GM12878 (cell line): ENCODE results near the gene SPATS1. TPM values are rescaled to one million over a fixed set of nuclear protein-coding genes. Genes with fewer than 3 reads are reported as not detected.

Source experiments
- ATAC-seq: fragments of 200-7000 bp; cut with Tn5 transposase; 3 replicates; pipeline ENCODE4 v1.9.1; 2020; ENCODE audit warnings: mild to moderate bottlenecking, moderate library complexity
- BruUV-seq: library from RNA; stranded (reverse); fragments of 400-500 nt; replicated peaks from 2 replicates; lab custom pipeline; 2021; lab: Mats Ljungman, UMichigan
- CTCF ChIA-PET: fragments of 300-600 bp; sonication (Branson Sonifier 250); formaldehyde crosslinking; extraction: SDS; loops from one replicate; lab custom pipeline; 2021; ENCODE audit warnings: inconsistent platforms; lab: Yijun Ruan, JAX
- POLR2A ChIA-PET: fragments of 350-600 bp; formaldehyde crosslinking; extraction: SDS; loops from one replicate; lab custom pipeline; 2021; ENCODE audit warnings: inconsistent platforms; lab: Charles Lee
- RAD21 ChIA-PET: fragments of 300-600 bp; sonication (Branson Sonifier 250); formaldehyde crosslinking; loops from one replicate; lab custom pipeline; 2023; ENCODE audit warnings: antibody characterized with exemption; ENCODE audit not compliant: unreplicated experiment; lab: Charles Lee
- SMC1A ChIA-PET: fragments of 300-600 bp; sonication (Branson Sonifier 250); formaldehyde crosslinking; loops from one replicate; lab custom pipeline; 2023; ENCODE audit not compliant: unreplicated experiment, uncharacterized antibody; lab: Charles Lee
- DNase-seq: peaks from one replicate; pipeline ENCODE4 v3.0.0-alpha.2; 2011; ENCODE audit warnings: low read depth, low spot score
- FAIRE-seq: peaks from 3 replicates; lab custom pipeline; 2011; peaks lifted over from hg19 to GRCh38; lab: Jason Lieb, UNC
- H2AFZ ChIP-seq: 2 replicates; pipeline ENCODE4 v1.6.0; 2011; ENCODE audit warnings: low read depth, low read length, control low read depth; ENCODE audit not compliant: control insufficient read depth
- H3K27ac ChIP-seq: 2 replicates; pipeline ENCODE4 v1.5.1; 2011; ENCODE audit warnings: control low read depth; ENCODE audit not compliant: control insufficient read depth, insufficient read depth
- H3K27me3 ChIP-seq, 2 experiments: replicated peaks in 1 of 2; 2 replicates each; pipeline versions ENCODE4 v1.6.0 to v1.6.1; 2011; ENCODE audit warnings: low read length in 1 of 2; ENCODE audit not compliant: control insufficient read depth in 2 of 2, insufficient read depth in 2 of 2
- H3K36me3 ChIP-seq, 2 experiments: 2 replicates each; pipeline ENCODE4 v1.5.1; 2011; ENCODE audit warnings: low read length in 1 of 2; ENCODE audit not compliant: control insufficient read depth in 2 of 2, insufficient read depth in 2 of 2
- H3K4me1 ChIP-seq: 2 replicates; pipeline ENCODE4 v1.6.1; 2011; ENCODE audit warnings: mild to moderate bottlenecking, low read length, moderate library complexity, mixed read lengths; ENCODE audit not compliant: control insufficient read depth, insufficient read depth
- H3K4me2 ChIP-seq: 2 replicates; pipeline ENCODE4 v1.6.0; 2011; ENCODE audit warnings: control low read depth; ENCODE audit not compliant: control insufficient read depth, insufficient read depth
- H3K4me3 ChIP-seq: fragments of 200-600 bp; sonication (generic); 2 replicates; pipeline ENCODE4 v1.5.1; 2016
- H3K79me2 ChIP-seq: 2 replicates; pipeline ENCODE4 v1.6.0; 2011; ENCODE audit warnings: low read length; ENCODE audit not compliant: control insufficient read depth, insufficient read depth
- H3K9ac ChIP-seq: 2 replicates; pipeline ENCODE4 v1.8.0; 2011; ENCODE audit warnings: low read length, control low read depth, mixed read lengths; ENCODE audit not compliant: control insufficient read depth, insufficient read depth
- H3K9me3 ChIP-seq: replicated peaks from 3 replicates; pipeline ENCODE4 v1.5.1; 2011; ENCODE audit warnings: mild to moderate bottlenecking, low read length; ENCODE audit not compliant: control insufficient read depth, insufficient read depth
- H4K20me1 ChIP-seq: 2 replicates; pipeline ENCODE4 v1.6.0; 2011; ENCODE audit not compliant: control insufficient read depth, insufficient read depth
- EED ChIP-seq: sonication (generic); IDR thresholded peaks from 2 replicates; pipeline ENCODE4 v1.6.1; 2016; ENCODE audit warnings: antibody characterized with exemption, low read depth
- HDAC2 ChIP-seq: fragments of 200-600 bp; sonication (generic); IDR thresholded peaks from 2 replicates; pipeline ENCODE4 v1.6.1; 2017
- MEF2B ChIP-seq: fragments of 450-650 bp; IDR thresholded peaks from 2 replicates; pipeline ENCODE4 v1.6.1; 2018; ENCODE audit warnings: mild to moderate bottlenecking, moderate library complexity; ENCODE audit not compliant: partially characterized antibody, poor library complexity, severe bottlenecking
- NFXL1 ChIP-seq: fragments of 450-650 bp; IDR thresholded peaks from 2 replicates; pipeline ENCODE4 v1.6.1; 2017; ENCODE audit warnings: antibody characterized with exemption, mild to moderate bottlenecking, borderline replicate concordance
- NR2C2 ChIP-seq: IDR thresholded peaks from 2 replicates; pipeline ENCODE4 v1.6.1; 2011; ENCODE audit warnings: borderline replicate concordance, low read depth; ENCODE audit not compliant: control insufficient read depth, insufficient read length
- POLR2A ChIP-seq: IDR thresholded peaks from 2 replicates; pipeline ENCODE4 v1.6.1; 2011; ENCODE audit warnings: low read depth, mild to moderate bottlenecking, low read length
- RB1 ChIP-seq: fragments of 450-650 bp; formaldehyde crosslinking; IDR thresholded peaks from 2 replicates; pipeline ENCODE4 v1.6.1; 2017; ENCODE audit warnings: mild to moderate bottlenecking, borderline replicate concordance
- TCF3 ChIP-seq: IDR thresholded peaks from 2 replicates; pipeline ENCODE4 v1.6.1; 2012; ENCODE audit warnings: low read depth, mild to moderate bottlenecking, low read length, borderline replicate concordance; ENCODE audit not compliant: insufficient read depth
- YBX1 ChIP-seq: fragments of 450-650 bp; IDR thresholded peaks from 2 replicates; pipeline ENCODE4 v1.6.1; 2016; ENCODE audit warnings: antibody characterized with exemption
- ZNF217 ChIP-seq: fragments of 450-650 bp; IDR thresholded peaks from 2 replicates; pipeline ENCODE4 v1.6.1; 2017; ENCODE audit warnings: antibody characterized with exemption, mild to moderate bottlenecking
- ZNF24 ChIP-seq: fragments of 450-650 bp; IDR thresholded peaks from 2 replicates; pipeline ENCODE4 v1.6.1; 2017; ENCODE audit warnings: antibody characterized with exemption, mild to moderate bottlenecking
- ZZZ3 ChIP-seq: IDR thresholded peaks from 2 replicates; pipeline ENCODE4 v1.6.1; 2011; ENCODE audit warnings: low read depth; ENCODE audit not compliant: control insufficient read depth, insufficient read length
- WGBS: methylation state at CpG from one replicate; pipeline ENCODE4 v1.1.6; 2016; ENCODE audit warnings: low lambda C conversion rate; ENCODE audit not compliant: insufficient replicate concordance, insufficient coverage; ENCODE audit errors: missing lambda C conversion rate; 5-methylcytosine and 5-hydroxymethylcytosine counted together
- in situ Hi-C: fragments of 300-500 bp; cut with MboI; formaldehyde crosslinking; loops from 9 replicates; pipeline ENCODE4 v1.14.3; 2018; ENCODE audit warnings: mixed read lengths
- intact Hi-C: fragments of 100-400 bp; cut with micrococcal nuclease; formaldehyde crosslinking; loops from one replicate; pipeline ENCODE4 v1.14.2; 2022; ENCODE audit not compliant: unreplicated experiment
- polyA plus RNA-seq, 11 experiments: library from polyadenylated mRNA; depleted of rRNA in 4 of 11; unstranded in 6 of 11; stranded (reverse) in 5 of 11; fragments of >200 nt; fragmentation: Nextera tagmentation in 4 of 11; fragmentation: Illumina TruSeq in 1 of 11; extraction: Ambion mirVana in 4 of 11; extraction: Trizol in 1 of 11; gene quantifications; 1 replicate in 1 of 11; 2 replicates in 10 of 11; pipeline versions ENCODE4 v1.2.1 to v1.2.3, GENCODE V29; 2011 to 2016; ENCODE audit warnings: inconsistent platforms in 2 of 11, missing spikeins in 2 of 11, low read depth in 1 of 11
- total RNA-seq, 4 experiments: library from RNA; depleted of rRNA in 3 of 4; stranded (reverse); fragments of >200 nt in 3 of 4; fragmentation: Illumina TruSeq in 1 of 4; extraction: Trizol in 1 of 4; gene quantifications; 2 replicates each; pipeline versions ENCODE4 v1.2.1 to v1.2.3, GENCODE V29; 2013 to 2021
- TF ChIP-seq, protein P1 (sequence below): fragments of 450-650 bp; IDR thresholded peaks from 2 replicates; pipeline ENCODE4 v1.6.1; 2017; ENCODE audit warnings: mild to moderate bottlenecking, moderate library complexity
- TF ChIP-seq, protein P2 (sequence below): fragments of 450-650 bp; IDR thresholded peaks from 2 replicates; pipeline ENCODE4 v1.6.1; 2017; ENCODE audit warnings: mild to moderate bottlenecking, low read depth, inconsistent platforms; ENCODE audit not compliant: poor library complexity, severe bottlenecking
- TF ChIP-seq, protein P3 (sequence below): fragments of 450-650 bp; formaldehyde crosslinking; IDR thresholded peaks from 2 replicates; pipeline ENCODE4 v1.4.0; 2020; ENCODE audit warnings: mild to moderate bottlenecking, moderate library complexity

SPATS1 gene
- total and polyA plus RNA-seq, 10 of the 15 experiments (the other 5 are each of a cell fraction or from before 2014, with no cell fraction given) = 0.12 TPM; not detected in 9

DNA sequence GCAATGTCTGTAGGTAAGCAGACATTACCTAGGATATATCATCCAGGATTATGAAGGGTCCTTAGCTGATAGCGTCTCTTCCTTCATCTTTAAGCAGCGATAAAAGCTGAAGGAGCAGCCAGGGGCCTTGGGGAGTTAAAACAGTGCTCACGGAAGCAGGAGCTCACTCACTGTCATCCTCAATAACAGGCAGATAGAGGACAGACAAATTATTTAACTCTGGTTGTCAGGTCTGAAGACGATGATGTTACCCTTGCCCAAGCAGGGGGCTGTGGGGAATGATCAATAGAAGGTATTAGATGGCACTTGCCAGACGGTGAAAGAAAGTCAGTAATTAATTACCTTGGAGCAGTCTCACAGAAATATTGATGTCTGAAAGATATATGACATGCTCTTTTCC, 12.6 kb upstream of the SPATS1 start:
- intact Hi-C loops (no loop called here), in situ Hi-C loops (no loop called here)
- POLR2A ChIA-PET = no interaction called here
- ATAC-seq = no peak
- no peak for DNase-seq
- H3K9ac ChIP-seq = no peak overlapping the region
- CTCF ChIA-PET = interaction anchor here (1.3 to 1.7 kb wide), 2 partner anchors 9 to 62 kb away, joined by 5 to 11 read pairs; no protein-coding TSS in a partner anchor
- no peak overlapping the region for H3K27ac ChIP-seq
- H3K27me3 ChIP-seq = peaks cover 0 to 8% of the 10 kb centered on the region in 2 experiments; a peak in 3 of 4 replicates
- H3K79me2 ChIP-seq = no peaks in the 10 kb centered on the region
- H3K4me2 ChIP-seq = no peak overlapping the region
- SMC1A ChIA-PET = no interaction called here
- no peak for FAIRE-seq
- no TSS peak for BruUV-seq
- no peaks in the 10 kb centered on the region for H3K36me3 ChIP-seq
- RAD21 ChIA-PET = no interaction called here
- 45% methylated on average over 5 of the region's 5 CpGs for WGBS
- H3K4me3 ChIP-seq = no peak overlapping the region
- no peaks in the 10 kb centered on the region for H3K9me3 ChIP-seq
- H3K4me1 ChIP-seq = no peaks in the 10 kb centered on the region
- no peaks in the 10 kb centered on the region for H4K20me1 ChIP-seq
- H2AFZ ChIP-seq = no peak overlapping the region
- TF ChIP-seq NFXL1 (no peak), ZNF24 (no peak), POLR2A (no peak), EED (no peak), MEF2B (no peak), TCF3 (no peak), RB1 (no peak), YBX1 (no peak), NR2C2 (no peak), ZNF217 (no peak), HDAC2 (no peak), ZZZ3 (no peak)
- TF ChIP-seq, protein P1, sequence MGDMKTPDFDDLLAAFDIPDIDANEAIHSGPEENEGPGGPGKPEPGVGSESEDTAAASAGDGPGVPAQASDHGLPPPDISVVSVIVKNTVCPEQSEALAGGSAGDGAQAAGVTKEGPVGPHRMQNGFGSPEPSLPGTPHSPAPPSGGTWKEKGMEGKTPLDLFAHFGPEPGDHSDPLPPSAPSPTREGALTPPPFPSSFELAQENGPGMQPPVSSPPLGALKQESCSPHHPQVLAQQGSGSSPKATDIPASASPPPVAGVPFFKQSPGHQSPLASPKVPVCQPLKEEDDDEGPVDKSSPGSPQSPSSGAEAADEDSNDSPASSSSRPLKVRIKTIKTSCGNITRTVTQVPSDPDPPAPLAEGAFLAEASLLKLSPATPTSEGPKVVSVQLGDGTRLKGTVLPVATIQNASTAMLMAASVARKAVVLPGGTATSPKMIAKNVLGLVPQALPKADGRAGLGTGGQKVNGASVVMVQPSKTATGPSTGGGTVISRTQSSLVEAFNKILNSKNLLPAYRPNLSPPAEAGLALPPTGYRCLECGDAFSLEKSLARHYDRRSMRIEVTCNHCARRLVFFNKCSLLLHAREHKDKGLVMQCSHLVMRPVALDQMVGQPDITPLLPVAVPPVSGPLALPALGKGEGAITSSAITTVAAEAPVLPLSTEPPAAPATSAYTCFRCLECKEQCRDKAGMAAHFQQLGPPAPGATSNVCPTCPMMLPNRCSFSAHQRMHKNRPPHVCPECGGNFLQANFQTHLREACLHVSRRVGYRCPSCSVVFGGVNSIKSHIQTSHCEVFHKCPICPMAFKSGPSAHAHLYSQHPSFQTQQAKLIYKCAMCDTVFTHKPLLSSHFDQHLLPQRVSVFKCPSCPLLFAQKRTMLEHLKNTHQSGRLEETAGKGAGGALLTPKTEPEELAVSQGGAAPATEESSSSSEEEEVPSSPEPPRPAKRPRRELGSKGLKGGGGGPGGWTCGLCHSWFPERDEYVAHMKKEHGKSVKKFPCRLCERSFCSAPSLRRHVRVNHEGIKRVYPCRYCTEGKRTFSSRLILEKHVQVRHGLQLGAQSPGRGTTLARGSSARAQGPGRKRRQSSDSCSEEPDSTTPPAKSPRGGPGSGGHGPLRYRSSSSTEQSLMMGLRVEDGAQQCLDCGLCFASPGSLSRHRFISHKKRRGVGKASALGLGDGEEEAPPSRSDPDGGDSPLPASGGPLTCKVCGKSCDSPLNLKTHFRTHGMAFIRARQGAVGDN = no peak
- TF ChIP-seq, protein P2, sequence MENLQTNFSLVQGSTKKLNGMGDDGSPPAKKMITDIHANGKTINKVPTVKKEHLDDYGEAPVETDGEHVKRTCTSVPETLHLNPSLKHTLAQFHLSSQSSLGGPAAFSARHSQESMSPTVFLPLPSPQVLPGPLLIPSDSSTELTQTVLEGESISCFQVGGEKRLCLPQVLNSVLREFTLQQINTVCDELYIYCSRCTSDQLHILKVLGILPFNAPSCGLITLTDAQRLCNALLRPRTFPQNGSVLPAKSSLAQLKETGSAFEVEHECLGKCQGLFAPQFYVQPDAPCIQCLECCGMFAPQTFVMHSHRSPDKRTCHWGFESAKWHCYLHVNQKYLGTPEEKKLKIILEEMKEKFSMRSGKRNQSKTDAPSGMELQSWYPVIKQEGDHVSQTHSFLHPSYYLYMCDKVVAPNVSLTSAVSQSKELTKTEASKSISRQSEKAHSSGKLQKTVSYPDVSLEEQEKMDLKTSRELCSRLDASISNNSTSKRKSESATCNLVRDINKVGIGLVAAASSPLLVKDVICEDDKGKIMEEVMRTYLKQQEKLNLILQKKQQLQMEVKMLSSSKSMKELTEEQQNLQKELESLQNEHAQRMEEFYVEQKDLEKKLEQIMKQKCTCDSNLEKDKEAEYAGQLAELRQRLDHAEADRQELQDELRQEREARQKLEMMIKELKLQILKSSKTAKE = no peak
- TF ChIP-seq, protein P3, sequence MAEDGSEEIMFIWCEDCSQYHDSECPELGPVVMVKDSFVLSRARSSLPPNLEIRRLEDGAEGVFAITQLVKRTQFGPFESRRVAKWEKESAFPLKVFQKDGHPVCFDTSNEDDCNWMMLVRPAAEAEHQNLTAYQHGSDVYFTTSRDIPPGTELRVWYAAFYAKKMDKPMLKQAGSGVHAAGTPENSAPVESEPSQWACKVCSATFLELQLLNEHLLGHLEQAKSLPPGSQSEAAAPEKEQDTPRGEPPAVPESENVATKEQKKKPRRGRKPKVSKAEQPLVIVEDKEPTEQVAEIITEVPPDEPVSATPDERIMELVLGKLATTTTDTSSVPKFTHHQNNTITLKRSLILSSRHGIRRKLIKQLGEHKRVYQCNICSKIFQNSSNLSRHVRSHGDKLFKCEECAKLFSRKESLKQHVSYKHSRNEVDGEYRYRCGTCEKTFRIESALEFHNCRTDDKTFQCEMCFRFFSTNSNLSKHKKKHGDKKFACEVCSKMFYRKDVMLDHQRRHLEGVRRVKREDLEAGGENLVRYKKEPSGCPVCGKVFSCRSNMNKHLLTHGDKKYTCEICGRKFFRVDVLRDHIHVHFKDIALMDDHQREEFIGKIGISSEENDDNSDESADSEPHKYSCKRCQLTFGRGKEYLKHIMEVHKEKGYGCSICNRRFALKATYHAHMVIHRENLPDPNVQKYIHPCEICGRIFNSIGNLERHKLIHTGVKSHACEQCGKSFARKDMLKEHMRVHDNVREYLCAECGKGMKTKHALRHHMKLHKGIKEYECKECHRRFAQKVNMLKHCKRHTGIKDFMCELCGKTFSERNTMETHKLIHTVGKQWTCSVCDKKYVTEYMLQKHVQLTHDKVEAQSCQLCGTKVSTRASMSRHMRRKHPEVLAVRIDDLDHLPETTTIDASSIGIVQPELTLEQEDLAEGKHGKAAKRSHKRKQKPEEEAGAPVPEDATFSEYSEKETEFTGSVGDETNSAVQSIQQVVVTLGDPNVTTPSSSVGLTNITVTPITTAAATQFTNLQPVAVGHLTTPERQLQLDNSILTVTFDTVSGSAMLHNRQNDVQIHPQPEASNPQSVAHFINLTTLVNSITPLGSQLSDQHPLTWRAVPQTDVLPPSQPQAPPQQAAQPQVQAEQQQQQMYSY (CRISPR knock-in tag) = no peak
